Body of pancreas (tissue), 4 donors: Measurements from ENCODE around the gene C10orf105.

Experiments
- CTCF ChIP-seq, 7 experiments: fragments of 450-650 bp in 4 of 7; fragments of 200-600 bp in 3 of 7; sonication (generic) in 3 of 7; IDR thresholded peaks; one replicate each; pipeline ENCODE4 v1.5.1; 2016 to 2019; ENCODE audit warnings: antibody characterized with exemption in 7 of 7
- POLR2A ChIP-seq, 3 donors: fragments of 450-650 bp; IDR thresholded peaks; one replicate each; pipeline ENCODE4 v1.6.1; 2016; ENCODE audit warnings: antibody characterized with exemption in 3 of 3, mild to moderate bottlenecking in 2 of 3

- TF ChIP-seq POLR2A (IDR thresholded peaks at IDR 0.05), result no peak
- TF ChIP-seq CTCF (IDR thresholded peaks at IDR 0.05), result no peak
Measured at GRCh38 chr10:71677261-71677660, 42.3 kb downstream of the C10orf105 start.
